ENCODE data around the gene HIRIP3. TPM values are rescaled to one million over a fixed set of nuclear protein-coding genes. Genes with fewer than 3 reads are reported as not detected.

The HIRIP3 gene
- total RNA-seq, 6 experiments from 2014 or later: 5.2 to 12.9 (median 9.0) TPM

GRCh38 chr16:29993191-29993902 is 2.1 kb downstream of the HIRIP3 start:
- H3K36me3 ChIP-seq: peaks cover 0 to 30% (median 9%) of the 10 kb centered on the region in 4 donors
- no peaks in the 10 kb centered on the region for H3K27me3 ChIP-seq
- no peak overlapping the region for H3K27ac ChIP-seq
- intact Hi-C loops (cut with DNase I): loop anchor here in 1 of 2 donors (10.0 kb wide), 1 partner anchor 179 kb away; the partner anchor contains the start of genes PAGR1 and PRRT2
- ATAC-seq: no peak
- no peak overlapping the region for H3K4me3 ChIP-seq
- DNase-seq: peak in 1 of 3 donors; percentile 42
- no peaks in the 10 kb centered on the region for H3K9me3 ChIP-seq
- peaks cover 0 to 18% (median 6%) of the 10 kb centered on the region in 4 donors for H3K4me1 ChIP-seq
- 100% methylated on average over 1 of the region's 25 CpGs for WGBS (ENCODE audit: insufficient coverage, low coverage, low lambda C conversion rate, missing lambda C conversion rate)
- TF ChIP-seq, protein P1, sequence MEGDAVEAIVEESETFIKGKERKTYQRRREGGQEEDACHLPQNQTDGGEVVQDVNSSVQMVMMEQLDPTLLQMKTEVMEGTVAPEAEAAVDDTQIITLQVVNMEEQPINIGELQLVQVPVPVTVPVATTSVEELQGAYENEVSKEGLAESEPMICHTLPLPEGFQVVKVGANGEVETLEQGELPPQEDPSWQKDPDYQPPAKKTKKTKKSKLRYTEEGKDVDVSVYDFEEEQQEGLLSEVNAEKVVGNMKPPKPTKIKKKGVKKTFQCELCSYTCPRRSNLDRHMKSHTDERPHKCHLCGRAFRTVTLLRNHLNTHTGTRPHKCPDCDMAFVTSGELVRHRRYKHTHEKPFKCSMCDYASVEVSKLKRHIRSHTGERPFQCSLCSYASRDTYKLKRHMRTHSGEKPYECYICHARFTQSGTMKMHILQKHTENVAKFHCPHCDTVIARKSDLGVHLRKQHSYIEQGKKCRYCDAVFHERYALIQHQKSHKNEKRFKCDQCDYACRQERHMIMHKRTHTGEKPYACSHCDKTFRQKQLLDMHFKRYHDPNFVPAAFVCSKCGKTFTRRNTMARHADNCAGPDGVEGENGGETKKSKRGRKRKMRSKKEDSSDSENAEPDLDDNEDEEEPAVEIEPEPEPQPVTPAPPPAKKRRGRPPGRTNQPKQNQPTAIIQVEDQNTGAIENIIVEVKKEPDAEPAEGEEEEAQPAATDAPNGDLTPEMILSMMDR (IDR thresholded peaks at IDR 0.05): no peak
- TF ChIP-seq POLR2A (IDR thresholded peaks at IDR 0.05): no peak

GRCh38 chr16:29992344-29992967 is 3.0 kb downstream of the HIRIP3 start:
- DNase-seq (peak in 1 of 3 donors; percentile 21), ATAC-seq (peak in 1 of 4 donors; percentile 16)
- Histone ChIP-seq H3K9me3 (no peaks in the 10 kb centered on the region), H3K27me3 (no peaks in the 10 kb centered on the region), H3K36me3 (peaks cover 0 to 34% (median 12%) of the 10 kb centered on the region in 4 donors), H3K4me1 (peaks cover 0 to 18% (median 6%) of the 10 kb centered on the region in 4 donors), H3K4me3 (no peak overlapping the region), H3K27ac (peak overlapping the region in 1 of 3 donors; percentile 43)
- intact Hi-C loops (cut with DNase I): loop anchor here in 1 of 2 donors (10.0 kb wide), 1 partner anchor 178 kb away; the partner anchor contains the start of genes PAGR1 and PRRT2
- WGBS (ENCODE audit: insufficient coverage, low coverage, low lambda C conversion rate, missing lambda C conversion rate): 39% methylated on average over 5 of the region's 7 CpGs
- TF ChIP-seq, protein P1 (IDR thresholded peaks at IDR 0.05): no peak
- no peak for TF ChIP-seq POLR2A (IDR thresholded peaks at IDR 0.05)

DNA sequence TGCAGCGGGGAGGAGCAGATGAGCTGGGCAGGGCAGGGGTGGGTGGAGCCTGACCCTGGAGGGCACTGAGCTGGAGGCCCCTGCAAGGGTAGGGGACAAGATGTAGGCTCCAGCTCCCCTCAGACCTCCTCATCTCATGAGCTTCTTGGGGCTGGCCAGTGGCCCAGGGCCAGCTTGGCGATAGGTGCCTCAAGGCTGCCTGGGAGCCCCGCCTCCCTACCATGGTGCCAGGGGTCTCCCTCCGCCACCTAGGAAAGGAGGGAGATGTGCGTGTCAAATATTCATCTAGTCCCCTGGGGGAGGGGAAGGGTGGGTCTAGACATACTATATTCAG is 3.9 kb downstream of the HIRIP3 start:
- H3K9me3 ChIP-seq: no peaks in the 10 kb centered on the region
- DNase-seq (peak in 1 of 3 donors; percentile 34), ATAC-seq (no peak)
- intact Hi-C loops (cut with DNase I): loop anchor here in 1 of 2 donors (10.0 kb wide), 1 partner anchor 177 kb away; the partner anchor contains the start of genes PAGR1 and PRRT2
- H3K36me3 ChIP-seq: peaks cover 0 to 42% (median 17%) of the 10 kb centered on the region in 4 donors
- no peak overlapping the region for H3K4me3 ChIP-seq
- TF ChIP-seq, protein P1 (IDR thresholded peaks at IDR 0.05): no peak
- no peak for TF ChIP-seq POLR2A (IDR thresholded peaks at IDR 0.05)
- peaks cover 0 to 13% (median 3%) of the 10 kb centered on the region in 4 donors for H3K4me1 ChIP-seq
- H3K27ac ChIP-seq: no peak overlapping the region
- no peaks in the 10 kb centered on the region for H3K27me3 ChIP-seq
- no CpG with 5 or more reads among the region's 5 CpGs for WGBS (ENCODE audit: insufficient coverage, low coverage, low lambda C conversion rate, missing lambda C conversion rate)

DNA sequence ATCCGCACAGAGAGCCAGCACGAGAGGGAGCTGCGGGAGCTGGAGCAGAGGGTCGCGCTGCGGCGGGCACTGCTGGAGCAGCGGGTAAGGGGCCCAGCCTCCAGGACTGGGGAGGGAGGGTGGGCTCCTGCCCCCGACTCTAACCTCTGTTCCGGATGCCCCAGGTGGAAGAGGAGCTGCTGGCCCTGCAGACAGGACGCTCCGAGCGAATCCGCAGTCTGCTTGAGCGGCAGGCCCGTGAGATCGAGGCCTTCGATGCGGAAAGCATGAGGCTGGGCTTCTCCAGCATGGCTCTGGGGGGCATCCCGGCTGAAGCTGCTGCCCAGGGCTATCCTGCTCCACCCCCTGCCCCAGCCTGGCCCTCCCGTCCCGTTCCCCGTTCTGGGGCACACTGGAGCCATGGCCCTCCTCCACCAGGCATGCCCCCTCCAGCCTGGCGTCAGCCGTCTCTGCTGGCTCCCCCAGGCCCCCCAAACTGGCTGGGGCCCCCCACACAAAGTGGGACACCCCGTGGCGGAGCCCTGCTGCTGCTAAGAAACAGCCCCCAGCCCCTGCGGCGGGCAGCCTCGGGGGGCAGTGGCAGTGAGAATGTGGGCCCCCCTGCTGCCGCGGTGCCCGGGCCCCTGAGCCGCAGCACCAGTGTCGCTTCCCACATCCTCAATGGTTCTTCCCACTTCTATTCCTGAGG is 4.4 kb downstream of the HIRIP3 start:
- no CpG with 5 or more reads among the region's 35 CpGs for WGBS (ENCODE audit: insufficient coverage, low coverage, low lambda C conversion rate, missing lambda C conversion rate)
- ATAC-seq: no peak
- peaks cover 0 to 13% (median 3%) of the 10 kb centered on the region in 4 donors for H3K4me1 ChIP-seq
- H3K9me3 ChIP-seq: no peaks in the 10 kb centered on the region
- no peak overlapping the region for H3K27ac ChIP-seq
- H3K4me3 ChIP-seq: no peak overlapping the region
- peak in 2 of 3 donors; percentile 39 to 43 for DNase-seq
- peaks cover 0 to 47% (median 22%) of the 10 kb centered on the region in 4 donors for H3K36me3 ChIP-seq
- no peaks in the 10 kb centered on the region for H3K27me3 ChIP-seq
- intact Hi-C loops (cut with DNase I): loop anchor here in 1 of 2 donors (10.0 kb wide), 1 partner anchor 176 kb away; the partner anchor contains the start of genes PAGR1 and PRRT2
- TF ChIP-seq, protein P1 (IDR thresholded peaks at IDR 0.05): no peak
- no peak for TF ChIP-seq POLR2A (IDR thresholded peaks at IDR 0.05)

Data from right lobe of liver (tissue), 6 donors.